Measurements from ENCODE around the gene TMCC2.
"Not testable (repeated sequence)": the region's sequence is repeated elsewhere in the genome, so short reads cannot be mapped to it uniquely, and the experiment has no call there.

TMCC2 gene

DNA sequence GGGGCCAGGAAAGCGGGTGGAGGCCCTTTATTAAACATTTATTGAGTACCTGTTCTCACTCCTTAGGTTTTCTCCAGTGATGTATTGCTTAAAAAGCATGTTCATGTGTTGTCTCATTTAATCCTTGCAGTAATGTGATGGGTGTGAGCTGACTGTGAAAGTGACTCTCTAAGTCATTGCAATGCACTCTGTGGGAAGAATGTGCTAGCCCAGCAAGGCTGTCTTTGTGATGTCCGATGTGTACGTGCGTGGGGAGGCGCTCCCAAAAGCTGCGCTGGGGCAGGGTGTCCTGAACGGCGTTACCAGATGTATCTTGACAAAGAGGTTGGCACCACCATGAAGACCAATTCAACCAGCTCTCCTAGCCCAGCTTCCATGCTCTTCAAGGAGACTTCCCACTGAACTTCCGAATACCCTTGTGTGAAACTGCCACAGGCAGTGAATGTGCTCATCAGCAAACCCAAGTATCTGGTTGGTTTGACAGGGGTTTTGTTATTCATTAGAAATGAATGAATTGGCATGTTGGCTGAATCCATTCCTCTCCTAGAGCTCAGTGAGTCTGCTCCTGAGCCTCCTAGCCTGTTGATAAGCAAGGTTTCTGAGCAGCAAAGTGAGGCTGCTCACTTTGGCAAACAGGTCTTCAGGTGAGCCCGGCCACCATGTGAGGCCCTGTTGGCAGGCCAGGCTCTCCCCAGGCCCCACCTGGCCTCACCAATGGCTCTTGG, 65.8 kb downstream of the TMCC2 start:
- no peak overlapping the region for H3K4me3 ChIP-seq (replicated peaks; ENCODE audit: low read depth, low read length)
- TF ChIP-seq, protein P1, sequence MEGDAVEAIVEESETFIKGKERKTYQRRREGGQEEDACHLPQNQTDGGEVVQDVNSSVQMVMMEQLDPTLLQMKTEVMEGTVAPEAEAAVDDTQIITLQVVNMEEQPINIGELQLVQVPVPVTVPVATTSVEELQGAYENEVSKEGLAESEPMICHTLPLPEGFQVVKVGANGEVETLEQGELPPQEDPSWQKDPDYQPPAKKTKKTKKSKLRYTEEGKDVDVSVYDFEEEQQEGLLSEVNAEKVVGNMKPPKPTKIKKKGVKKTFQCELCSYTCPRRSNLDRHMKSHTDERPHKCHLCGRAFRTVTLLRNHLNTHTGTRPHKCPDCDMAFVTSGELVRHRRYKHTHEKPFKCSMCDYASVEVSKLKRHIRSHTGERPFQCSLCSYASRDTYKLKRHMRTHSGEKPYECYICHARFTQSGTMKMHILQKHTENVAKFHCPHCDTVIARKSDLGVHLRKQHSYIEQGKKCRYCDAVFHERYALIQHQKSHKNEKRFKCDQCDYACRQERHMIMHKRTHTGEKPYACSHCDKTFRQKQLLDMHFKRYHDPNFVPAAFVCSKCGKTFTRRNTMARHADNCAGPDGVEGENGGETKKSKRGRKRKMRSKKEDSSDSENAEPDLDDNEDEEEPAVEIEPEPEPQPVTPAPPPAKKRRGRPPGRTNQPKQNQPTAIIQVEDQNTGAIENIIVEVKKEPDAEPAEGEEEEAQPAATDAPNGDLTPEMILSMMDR (IDR thresholded peaks at IDR 0.05; ENCODE audit: low read depth, low read length, missing control alignments) = no peak

DNA sequence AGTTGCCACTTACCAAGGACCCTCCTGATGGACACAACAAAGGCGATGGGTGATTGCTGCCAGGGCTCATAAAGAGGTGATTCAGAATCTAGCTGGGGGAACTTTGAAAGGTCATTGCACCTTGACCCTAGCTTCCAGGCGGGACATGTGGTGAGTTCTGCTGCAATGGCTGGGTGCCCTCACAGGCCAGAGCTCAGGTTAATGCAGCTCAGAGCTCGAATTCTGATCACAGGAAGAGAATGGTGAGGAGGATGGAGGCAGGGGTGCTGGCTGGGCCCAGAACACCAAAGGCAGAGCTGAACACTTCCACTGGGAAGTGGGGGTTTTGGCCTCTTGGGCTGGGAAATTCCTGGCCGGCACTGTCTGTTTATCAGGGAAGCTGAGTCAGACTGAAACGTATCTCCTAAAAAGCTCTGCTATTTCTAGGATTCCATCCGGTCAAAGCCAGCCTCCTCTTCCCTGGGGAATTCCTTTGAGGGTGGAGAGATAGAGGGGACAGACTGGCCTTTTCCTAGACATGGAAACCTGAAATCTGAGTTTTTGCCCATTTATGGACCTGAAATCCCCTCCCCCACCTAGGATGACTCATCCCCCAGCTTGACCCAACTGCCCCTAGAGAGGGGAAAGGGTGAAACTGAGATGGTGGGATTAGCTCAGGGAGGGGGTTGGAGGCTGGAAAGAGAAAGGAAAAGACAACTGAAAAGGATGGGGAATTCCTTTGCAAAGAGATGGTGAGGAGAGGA, 66.6 kb downstream of the TMCC2 start:
- no peak overlapping the region for H3K4me3 ChIP-seq (replicated peaks; ENCODE audit: low read depth, low read length)
- TF ChIP-seq, protein P1 (IDR thresholded peaks at IDR 0.05; ENCODE audit: low read depth, low read length, missing control alignments) = no peak
- DNase-seq (ENCODE audit: extremely low read depth, low read depth) = peak; percentile 86

More for the DNA sequence above, 65.8 kb downstream of the TMCC2 start:
- DNase-seq (ENCODE audit: extremely low read depth, low read depth) = no peak

DNA sequence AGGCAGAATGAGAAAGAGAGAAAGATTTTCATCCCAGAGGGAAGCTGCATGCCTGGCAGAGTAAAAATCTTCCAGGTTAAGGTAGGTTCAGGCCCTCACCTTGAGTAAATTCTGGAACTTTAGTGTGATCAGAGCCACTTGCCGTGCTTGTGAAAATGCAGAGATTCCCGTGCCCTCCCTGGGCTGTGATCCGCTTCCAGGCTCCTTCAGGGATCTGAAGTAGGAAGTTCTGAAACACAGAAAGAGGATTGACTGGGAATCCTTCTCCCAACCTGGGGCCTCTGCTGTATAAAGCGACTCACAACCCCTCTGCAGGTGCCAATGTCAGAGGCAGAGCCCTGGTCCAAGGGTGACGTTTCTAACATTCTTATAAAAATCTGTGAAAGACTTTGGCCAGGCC, 67.2 kb downstream of the TMCC2 start:
- H3K4me3 ChIP-seq (replicated peaks; ENCODE audit: low read depth, low read length) = no peak overlapping the region
- DNase-seq (ENCODE audit: extremely low read depth, low read depth) = no peak
- TF ChIP-seq, protein P1 (IDR thresholded peaks at IDR 0.05; ENCODE audit: low read depth, low read length, missing control alignments) = no peak

DNA sequence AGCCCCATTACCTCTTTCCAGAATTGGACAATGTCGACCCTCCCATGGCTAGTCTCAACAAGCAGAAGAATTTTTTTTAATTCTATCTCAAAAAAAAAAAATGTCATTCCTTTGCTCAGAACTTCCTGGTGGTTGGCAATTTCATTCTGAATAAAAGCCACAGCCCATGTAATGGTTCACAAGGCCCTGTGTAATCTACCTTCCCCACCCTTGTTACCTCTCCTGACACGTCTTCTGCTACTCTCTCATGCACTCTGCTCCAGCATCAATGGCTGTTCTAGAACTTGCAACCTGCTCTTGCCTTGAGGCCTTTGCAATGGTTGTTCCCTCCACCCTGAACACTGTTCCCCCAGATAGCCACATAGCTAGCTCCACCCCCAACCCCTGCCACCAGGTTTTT, 68.4 kb downstream of the TMCC2 start:
- TF ChIP-seq, protein P1 (IDR thresholded peaks at IDR 0.05; ENCODE audit: low read depth, low read length, missing control alignments) = no peak
- no peak overlapping the region for H3K4me3 ChIP-seq (replicated peaks; ENCODE audit: low read depth, low read length)
- DNase-seq (ENCODE audit: extremely low read depth, low read depth) = no peak

DNA sequence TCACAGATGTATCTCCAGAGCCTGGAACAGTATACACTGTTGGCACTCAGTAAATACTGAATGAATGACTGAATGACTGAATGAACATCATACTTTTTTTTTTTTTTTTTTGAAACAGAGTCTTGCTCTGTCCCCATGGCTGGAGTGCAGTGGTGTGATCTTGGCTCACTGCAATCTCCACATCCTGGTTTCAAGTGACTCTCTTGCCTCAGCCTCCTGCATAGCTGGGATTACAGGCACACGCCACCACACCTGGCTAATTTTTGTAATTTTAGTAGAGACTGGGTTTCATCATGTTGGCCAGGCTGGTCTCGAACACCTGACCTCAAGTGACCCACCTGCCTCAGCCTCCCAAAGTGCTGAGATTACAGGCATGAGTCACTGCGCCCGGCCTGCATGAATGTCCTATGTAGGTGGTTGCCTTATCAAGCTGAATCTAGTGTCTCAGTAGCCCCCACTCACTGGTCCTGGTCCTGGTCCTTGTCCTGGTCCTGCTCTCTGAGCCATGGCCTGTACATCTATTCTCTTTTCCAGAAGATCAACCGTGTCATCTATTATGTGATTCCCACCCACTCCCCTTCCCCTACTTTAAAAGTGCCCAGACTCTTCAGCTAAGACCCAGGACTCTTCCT, 69.9 kb downstream of the TMCC2 start:
- H3K4me3 ChIP-seq (replicated peaks; ENCODE audit: low read depth, low read length); DNase-seq (ENCODE audit: extremely low read depth, low read depth): not testable (repeated sequence)

DNA sequence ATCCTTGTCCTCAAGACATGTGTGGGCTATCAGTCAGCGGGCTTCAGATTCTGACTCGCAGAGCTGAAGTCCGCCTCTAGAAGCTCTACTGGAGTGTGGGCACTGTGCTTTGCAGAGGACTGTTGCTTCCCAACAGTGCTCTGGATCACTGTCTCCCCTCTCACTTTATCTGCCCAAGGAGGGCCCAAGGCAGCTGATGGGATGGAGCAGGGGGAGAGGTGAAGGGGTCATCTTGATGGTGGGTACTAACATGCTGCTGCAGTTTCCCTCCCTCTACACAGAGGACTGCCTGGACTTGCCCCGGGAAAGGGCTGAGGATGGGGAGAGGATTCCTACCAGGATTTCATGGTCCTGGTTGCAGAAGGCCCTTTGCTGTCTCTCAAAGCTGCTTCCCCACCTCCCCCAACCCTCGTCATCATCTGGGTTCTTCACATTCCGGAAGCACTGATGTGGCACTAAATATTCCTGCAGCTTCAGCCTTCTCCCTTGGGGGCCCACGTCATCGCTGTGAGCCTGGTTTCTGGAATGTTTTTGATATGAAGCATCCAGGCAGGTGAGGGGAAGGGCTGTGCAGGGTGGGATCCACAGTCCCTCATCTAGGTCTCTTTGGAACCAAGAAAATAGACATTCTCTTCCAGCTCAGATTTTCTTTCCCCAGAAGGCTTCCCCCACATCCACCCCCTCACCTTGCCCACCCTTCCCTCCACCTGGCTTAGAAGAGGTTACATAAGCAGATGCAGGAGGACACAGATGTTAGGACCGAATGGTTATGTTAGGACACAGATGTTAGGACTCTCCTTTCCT, 70.6 kb downstream of the TMCC2 start:
- TF ChIP-seq, protein P1 (IDR thresholded peaks at IDR 0.05; ENCODE audit: low read depth, low read length, missing control alignments) = no peak
- peak; percentile 89 for DNase-seq (ENCODE audit: extremely low read depth, low read depth)
- no peak overlapping the region for H3K4me3 ChIP-seq (replicated peaks; ENCODE audit: low read depth, low read length)
